ENCODE results near the gene SH3RF2.

DNA sequence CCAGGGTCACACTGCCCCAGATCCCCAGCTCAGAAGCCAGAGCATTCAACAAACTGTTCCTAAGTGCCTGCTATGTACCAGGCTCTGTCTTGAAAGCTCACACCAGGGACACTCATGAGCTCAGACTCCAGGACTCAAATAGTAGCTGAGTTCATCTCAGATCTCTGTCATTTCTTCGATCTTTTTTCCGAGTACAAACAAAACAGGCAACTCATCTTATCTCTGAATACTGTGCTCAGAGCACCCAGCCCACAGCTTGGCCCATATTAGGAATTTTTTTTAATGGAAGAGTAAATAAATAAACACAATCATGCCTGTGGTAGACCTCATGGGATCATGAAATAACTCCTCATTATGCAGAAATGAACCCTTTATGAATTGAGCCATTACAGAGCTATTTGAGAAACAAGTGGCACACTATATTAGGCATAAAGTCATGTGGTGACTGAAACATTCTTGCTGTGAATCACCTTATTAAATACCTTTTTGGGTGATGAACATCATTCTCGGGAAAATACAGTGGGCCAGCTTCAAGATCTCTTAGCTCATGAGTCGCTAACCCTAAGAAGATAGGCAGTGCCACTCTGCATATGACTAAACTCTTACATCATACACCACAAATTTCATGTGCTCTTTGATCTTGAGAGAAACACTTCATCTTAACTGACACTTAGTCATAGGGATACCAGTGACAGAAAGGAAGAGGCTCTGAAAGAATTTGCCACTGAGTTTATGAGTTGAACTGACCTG, 9.9 kb downstream of the SH3RF2 start:
- TF ChIP-seq, protein P1, sequence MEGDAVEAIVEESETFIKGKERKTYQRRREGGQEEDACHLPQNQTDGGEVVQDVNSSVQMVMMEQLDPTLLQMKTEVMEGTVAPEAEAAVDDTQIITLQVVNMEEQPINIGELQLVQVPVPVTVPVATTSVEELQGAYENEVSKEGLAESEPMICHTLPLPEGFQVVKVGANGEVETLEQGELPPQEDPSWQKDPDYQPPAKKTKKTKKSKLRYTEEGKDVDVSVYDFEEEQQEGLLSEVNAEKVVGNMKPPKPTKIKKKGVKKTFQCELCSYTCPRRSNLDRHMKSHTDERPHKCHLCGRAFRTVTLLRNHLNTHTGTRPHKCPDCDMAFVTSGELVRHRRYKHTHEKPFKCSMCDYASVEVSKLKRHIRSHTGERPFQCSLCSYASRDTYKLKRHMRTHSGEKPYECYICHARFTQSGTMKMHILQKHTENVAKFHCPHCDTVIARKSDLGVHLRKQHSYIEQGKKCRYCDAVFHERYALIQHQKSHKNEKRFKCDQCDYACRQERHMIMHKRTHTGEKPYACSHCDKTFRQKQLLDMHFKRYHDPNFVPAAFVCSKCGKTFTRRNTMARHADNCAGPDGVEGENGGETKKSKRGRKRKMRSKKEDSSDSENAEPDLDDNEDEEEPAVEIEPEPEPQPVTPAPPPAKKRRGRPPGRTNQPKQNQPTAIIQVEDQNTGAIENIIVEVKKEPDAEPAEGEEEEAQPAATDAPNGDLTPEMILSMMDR (IDR thresholded peaks at IDR 0.05) = no peak
- TF ChIP-seq EZH2 (IDR thresholded peaks at IDR 0.05) (no peak), EZH2phosphoT487 (IDR thresholded peaks at IDR 0.05) (no peak)

Data from neural progenitor cell (in vitro differentiated cells).